ENCODE measurements around the gene DNAJC24. TPM values are rescaled to one million over a fixed set of nuclear protein-coding genes. Genes with fewer than 3 reads are reported as not detected.

DNAJC24 gene
- total and polyA plus RNA-seq, 2 of the 4 experiments (the other 2 are of a cell fraction) = 8.2 to 8.9 TPM

DNA sequence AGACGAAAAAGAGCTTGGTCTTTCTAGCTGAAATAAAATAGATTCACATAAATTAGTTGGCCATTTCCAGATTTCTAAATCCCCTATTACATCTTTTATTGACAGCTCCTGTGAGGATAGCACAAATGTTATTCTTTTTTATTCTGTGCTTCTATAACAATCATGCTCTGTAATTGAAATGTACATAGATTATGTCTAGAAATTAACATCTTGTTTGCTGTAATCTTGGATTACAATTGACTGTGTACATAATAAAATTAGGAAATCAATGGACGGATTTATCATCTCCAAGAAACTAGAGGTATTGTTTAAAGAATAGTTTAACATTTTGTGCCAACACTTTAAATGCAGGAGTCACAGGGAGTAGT is 108.5 kb downstream of the DNAJC24 start:
- POLR2A ChIA-PET (ENCODE audit: unreplicated experiment) = no interaction called here
- CTCF ChIA-PET = no interaction called here

More for the DNA sequence above, 108.5 kb downstream of the DNAJC24 start:
- H2AK9ac ChIP-seq (replicated peaks; ENCODE audit: low read depth, low read length, poor library complexity) = no peak overlapping the region
- ATAC-seq (ENCODE audit: low read depth) (no peak), DNase-seq (no peak)
- intact Hi-C loops (cut with micrococcal nuclease) (no loop called here), in situ Hi-C loops (cut with MboI; ENCODE audit: low sequenced_read_pairs) (no loop called here), dilution Hi-C loops (cut with HindIII; ENCODE audit: low sequenced_read_pairs, unreplicated experiment) (no loop called here)
- H3K23ac ChIP-seq (ENCODE audit: low read depth, low read length) = no peak overlapping the region
- no peak overlapping the region for H2BK120ac ChIP-seq (ENCODE audit: low read depth, low read length)
- BruUV-seq (replicated peaks) = no TSS peak
- H3K4ac ChIP-seq (ENCODE audit: low read depth, low read length) = no peak overlapping the region
- no peak overlapping the region for H3K4me2 ChIP-seq (ENCODE audit: low read depth, low read length)
- H3K27me3 ChIP-seq (ENCODE audit: control insufficient read depth, insufficient read depth, low read length) = no peaks in the 10 kb centered on the region
- no peak overlapping the region for H3K4me3 ChIP-seq (ENCODE audit: insufficient read depth, low read depth, low read length)
- H2BK15ac ChIP-seq (ENCODE audit: low read depth, low read length) = no peak overlapping the region
- H3K27ac ChIP-seq (ENCODE audit: insufficient read depth, low read length) = no peak overlapping the region
- WGBS, 2 experiments (ENCODE audit: extremely low coverage in 2 of 2, insufficient read length in 1 of 2) = no CpG with 5 or more reads among the region's 2 CpGs
- H3K18ac ChIP-seq (ENCODE audit: low read depth, low read length) = no peak overlapping the region
- no peak for TF ChIP-seq MAZ (IDR thresholded peaks at IDR 0.05; ENCODE audit: borderline replicate concordance, low read depth, low read length)
- no peaks in the 10 kb centered on the region for H3K36me3 ChIP-seq (ENCODE audit: control insufficient read depth, insufficient read depth, low read length)
- no peak overlapping the region for H4K91ac ChIP-seq (ENCODE audit: insufficient read depth, low read depth, low read length)
- no peak overlapping the region for H3K9ac ChIP-seq (ENCODE audit: low read depth, low read length)
- no peaks in the 10 kb centered on the region for H3K9me1 ChIP-seq (ENCODE audit: insufficient read depth, low read length)
- no peak overlapping the region for H3K56ac ChIP-seq (ENCODE audit: extremely low read depth, insufficient read depth, low read length)
- no peak overlapping the region for H4K5ac ChIP-seq (ENCODE audit: low read depth, low read length)
- H2BK5ac ChIP-seq (ENCODE audit: low read depth, low read length, poor library complexity, severe bottlenecking) = no peak overlapping the region
- H2AK5ac ChIP-seq (ENCODE audit: low read depth, low read length) = no peak overlapping the region
- no peak overlapping the region for H2BK20ac ChIP-seq (ENCODE audit: low read depth, low read length)
- no peaks in the 10 kb centered on the region for H3K4me1 ChIP-seq (ENCODE audit: control insufficient read depth, insufficient read depth, low read length)
- H4K20me1 ChIP-seq (ENCODE audit: insufficient read depth, low read length) = no peaks in the 10 kb centered on the region
- H3K79me1 ChIP-seq (ENCODE audit: low read depth in 1 of 2, low read length in 2 of 2) = peaks cover 0 to 3% of the 10 kb centered on the region in 2 experiments; a peak in 2 of 4 replicates
- H3K9me3 ChIP-seq (ENCODE audit: control insufficient read depth, insufficient read depth, low read length) = no peaks in the 10 kb centered on the region
- H2AFZ ChIP-seq (replicated peaks; ENCODE audit: low read length, poor library complexity) = no peak overlapping the region
- no peak overlapping the region for H4K8ac ChIP-seq (ENCODE audit: low read depth in 2 of 2, low read length in 2 of 2)
- no peak overlapping the region for H3K14ac ChIP-seq (replicated peaks; ENCODE audit: low read depth, low read length)

All from IMR-90 (cell line).